CD14-positive monocyte (primary cell): ENCODE results near the gene LYRM1. TPM values are rescaled to one million over a fixed set of nuclear protein-coding genes. Genes with fewer than 3 reads are reported as not detected.

Experiments used
- DNase-seq, 3 donors: peaks; one replicate each; pipeline ENCODE4 v3.0.0-alpha.2; 2011 to 2022
- H2AFZ ChIP-seq: 2 replicates; pipeline ENCODE4 v1.6.0; 2012; ENCODE audit warnings: mild to moderate bottlenecking, low read depth, low read length, inconsistent platforms; ENCODE audit not compliant: insufficient read depth, poor library complexity, severe bottlenecking
- H3K27ac ChIP-seq, 2 donors: 1 replicate in 1 of 2; 2 replicates in 1 of 2; pipeline ENCODE4 v1.5.1; 2012 to 2013; ENCODE audit warnings: low read length in 2 of 2, control low read depth in 1 of 2, inconsistent platforms in 1 of 2, low read depth in 1 of 2, mild to moderate bottlenecking in 1 of 2
- H3K27me3 ChIP-seq, 2 donors: one replicate each; pipeline versions ENCODE4 v1.6.0 to v1.6.1; 2011 to 2013; ENCODE audit warnings: low read length in 2 of 2; ENCODE audit not compliant: control insufficient read depth in 2 of 2, insufficient read depth in 2 of 2
- H3K36me3 ChIP-seq, 2 donors: replicated peaks in 1 of 2; 1 replicate in 1 of 2; 2 replicates in 1 of 2; pipeline versions ENCODE4 v1.5.1 to v1.6.1; 2012 to 2013; ENCODE audit warnings: low read length in 2 of 2, control low read depth in 1 of 2, inconsistent platforms in 1 of 2, mild to moderate bottlenecking in 1 of 2; ENCODE audit not compliant: insufficient read depth in 2 of 2, control insufficient read depth in 1 of 2
- H3K4me1 ChIP-seq, 2 donors: 1 replicate in 1 of 2; 2 replicates in 1 of 2; pipeline versions ENCODE4 v1.5.1 to v1.6.1; 2012 to 2013; ENCODE audit warnings: low read length in 2 of 2, control low read depth in 1 of 2, inconsistent platforms in 1 of 2, mild to moderate bottlenecking in 1 of 2, moderate library complexity in 1 of 2; ENCODE audit not compliant: insufficient read depth in 2 of 2, control insufficient read depth in 1 of 2
- H3K4me2 ChIP-seq: replicated peaks from 2 replicates; pipeline ENCODE3; 2012; ENCODE audit warnings: low read length, moderate library complexity, mild to moderate bottlenecking; ENCODE audit not compliant: poor library complexity, severe bottlenecking; ENCODE audit errors: extremely low read depth
- H3K4me3 ChIP-seq, 3 experiments: fragments of 200-600 bp in 1 of 3; sonication (generic) in 1 of 3; replicated peaks in 1 of 3; 1 replicate in 2 of 3; 2 replicates in 1 of 3; pipeline ENCODE4 v1.5.1; 2011 to 2013; ENCODE audit warnings: low read length in 3 of 3, mild to moderate bottlenecking in 3 of 3, control low read depth in 2 of 3, low read depth in 2 of 3, inconsistent platforms in 1 of 3, moderate library complexity in 1 of 3
- H3K79me2 ChIP-seq: 2 replicates; pipeline ENCODE4 v1.6.0; 2012; ENCODE audit warnings: mild to moderate bottlenecking, control low read depth, inconsistent platforms, low read length, moderate library complexity; ENCODE audit not compliant: insufficient read depth
- H3K9ac ChIP-seq: 2 replicates; pipeline ENCODE4 v1.6.0; 2017; ENCODE audit warnings: low read length, mild to moderate bottlenecking; ENCODE audit not compliant: insufficient read depth, poor library complexity, severe bottlenecking
- H3K9me3 ChIP-seq, 2 donors: replicated peaks in 1 of 2; 1 replicate in 1 of 2; 2 replicates in 1 of 2; pipeline versions ENCODE4 v1.5.1 to v1.6.1; 2012 to 2013; ENCODE audit warnings: low read length in 2 of 2, control low read depth in 1 of 2; ENCODE audit not compliant: control insufficient read depth in 1 of 2, insufficient read depth in 1 of 2
- H4K20me1 ChIP-seq: 2 replicates; pipeline ENCODE4 v1.6.0; 2012; ENCODE audit warnings: mild to moderate bottlenecking, low read length, control low read depth, moderate library complexity; ENCODE audit not compliant: insufficient read depth
- H3K27ac Mint-ChIP-seq, 7 donors: one replicate each; pipeline ENCODE4 v1.8.0; 2020; ENCODE audit warnings: mild to moderate bottlenecking in 7 of 7, mixed read lengths in 7 of 7, moderate library complexity in 6 of 7, inconsistent platforms in 2 of 7
- H3K27me3 Mint-ChIP-seq, 3 donors: one replicate each; pipeline ENCODE4 v1.8.0; 2021 to 2022; ENCODE audit warnings: low read depth in 3 of 3, mild to moderate bottlenecking in 3 of 3, mixed read lengths in 3 of 3, moderate library complexity in 3 of 3, inconsistent platforms in 1 of 3
- H3K36me3 Mint-ChIP-seq, 2 donors: one replicate each; pipeline ENCODE4 v1.8.0; 2020; ENCODE audit warnings: mixed read lengths in 2 of 2, inconsistent platforms in 1 of 2, mild to moderate bottlenecking in 1 of 2
- H3K4me1 Mint-ChIP-seq: one replicate; pipeline ENCODE4 v1.8.0; 2020; ENCODE audit warnings: mild to moderate bottlenecking, mixed read lengths
- H3K4me3 Mint-ChIP-seq, 2 donors: one replicate each; pipeline ENCODE4 v1.8.0; 2020; ENCODE audit warnings: mild to moderate bottlenecking in 2 of 2, mixed read lengths in 2 of 2, moderate library complexity in 1 of 2
- H3K9me3 Mint-ChIP-seq, 7 donors: one replicate each; pipeline ENCODE4 v1.8.0; 2020 to 2022; ENCODE audit warnings: mixed read lengths in 7 of 7, mild to moderate bottlenecking in 6 of 7, moderate library complexity in 6 of 7, inconsistent platforms in 2 of 7
- CTCF ChIP-seq: fragments of 200-600 bp; IDR thresholded peaks from one replicate; pipeline ENCODE4 v1.8.0; 2022; ENCODE audit warnings: antibody characterized with exemption, mild to moderate bottlenecking
- WGBS: methylation state at CpG from one replicate; pipeline ENCODE4 v1.1.5; 2013; ENCODE audit warnings: missing lambda C conversion rate; ENCODE audit not compliant: insufficient coverage; 5-methylcytosine and 5-hydroxymethylcytosine counted together
- intact Hi-C, 2 donors: fragments of 100-400 bp; cut with micrococcal nuclease; formaldehyde crosslinking; loops; one replicate each; pipeline versions ENCODE4 v1.15.0 to v1.15.1; 2023
- polyA plus RNA-seq, 3 donors: library from polyadenylated mRNA; depleted of rRNA in 1 of 3; unstranded in 2 of 3; stranded (reverse) in 1 of 3; fragments of 300-500 nt in 2 of 3; fragments of >200 nt in 1 of 3; fragmentation: Illumina TruSeq in 2 of 3; gene quantifications; 1 replicate in 2 of 3; 2 replicates in 1 of 3; pipeline ENCODE4 v1.2.3, GENCODE V29; 2012 to 2021

Gene LYRM1
- polyA plus RNA-seq, 3 donors, result 14.8 to 29.5 (median 25.5) TPM

GRCh38 chr16:20875355-20875650 lies 25.3 kb upstream of the LYRM1 start:
- Histone ChIP-seq H3K4me3 (no peak overlapping the region), H4K20me1 (peaks cover 64% of the 10 kb centered on the region), H2AFZ (no peak overlapping the region), H3K27me3 (no peaks in the 10 kb centered on the region), H3K27ac (no peak overlapping the region), H3K4me2 (no peak overlapping the region), H3K9ac (no peak overlapping the region), H3K9me3 (no peaks in the 10 kb centered on the region), H3K36me3 (no peaks in the 10 kb centered on the region), H3K79me2 (peaks cover 36% of the 10 kb centered on the region), H3K4me1 (peaks cover 9 to 18% of the 10 kb centered on the region in 2 donors)
- no peaks in the 10 kb centered on the region for H3K9me3 Mint-ChIP-seq
- no CpG with 5 or more reads among the region's 1 CpG for WGBS
- no peak overlapping the region for H3K4me3 Mint-ChIP-seq
- intact Hi-C loops, result no loop called here
- no peak for DNase-seq
- no peak for TF ChIP-seq CTCF
- peak overlapping the region in 1 of 7 donors; percentile 35 for H3K27ac Mint-ChIP-seq
- H3K36me3 Mint-ChIP-seq, result peaks cover 11 to 17% of the 10 kb centered on the region in 2 donors
- no peaks in the 10 kb centered on the region for H3K27me3 Mint-ChIP-seq
- H3K4me1 Mint-ChIP-seq, result peaks cover 40% of the 10 kb centered on the region

- Histone ChIP-seq H4K20me1 (peaks cover 42% of the 10 kb centered on the region), H2AFZ (no peak overlapping the region), H3K9ac (no peak overlapping the region), H3K4me1 (peaks cover 16 to 22% of the 10 kb centered on the region in 2 donors), H3K9me3 (no peaks in the 10 kb centered on the region), H3K27ac (peak overlapping the region in 1 of 2 donors; percentile 13), H3K4me3 (no peak overlapping the region), H3K4me2 (no peak overlapping the region), H3K79me2 (peaks cover 43% of the 10 kb centered on the region), H3K27me3 (no peaks in the 10 kb centered on the region), H3K36me3 (no peaks in the 10 kb centered on the region)
- peak overlapping the region in 4 of 7 donors; percentile 12 to 60 (median 38) for H3K27ac Mint-ChIP-seq
- no peaks in the 10 kb centered on the region for H3K27me3 Mint-ChIP-seq
- no peak for TF ChIP-seq CTCF
- no peak overlapping the region for H3K4me3 Mint-ChIP-seq
- intact Hi-C loops, result no loop called here
- no peaks in the 10 kb centered on the region for H3K9me3 Mint-ChIP-seq
- WGBS, result 86% methylated on average over 3 of the region's 5 CpGs
- peaks cover 14 to 21% of the 10 kb centered on the region in 2 donors for H3K36me3 Mint-ChIP-seq
- peaks cover 42% of the 10 kb centered on the region for H3K4me1 Mint-ChIP-seq
- DNase-seq, result no peak
Observed at GRCh38 chr16:20878682-20879147, 21.9 kb upstream of the LYRM1 start.
